Upper lobe of left lung (tissue), 6 donors: ENCODE data around the gene SLC9A8. TPM values are rescaled to one million over a fixed set of nuclear protein-coding genes. Genes with fewer than 3 reads are reported as not detected.

Experiments
- ATAC-seq, 2 donors: fragments of 200-7000 bp; cut with Tn5 transposase; one replicate each; pipeline ENCODE4 v1.9.1; 2022; ENCODE audit warnings: mild to moderate bottlenecking in 2 of 2, moderate library complexity in 2 of 2; ENCODE audit not compliant: low FRiP score in 2 of 2
- DNase-seq, 2 donors: peaks; one replicate each; pipeline ENCODE4 v3.0.0-alpha.2; 2019 to 2020
- H3K27ac ChIP-seq, 4 donors: fragments of 200-600 bp; sonication (generic); one replicate each; pipeline ENCODE4 v1.5.1; 2016 to 2019
- H3K27me3 ChIP-seq, 4 donors: fragments of 200-600 bp; sonication (generic); one replicate each; pipeline ENCODE4 v1.5.1; 2017 to 2019
- H3K36me3 ChIP-seq, 4 donors: fragments of 200-600 bp; sonication (generic); one replicate each; pipeline ENCODE4 v1.5.1; 2016 to 2019
- H3K4me1 ChIP-seq, 4 donors: fragments of 200-600 bp; sonication (generic); one replicate each; pipeline ENCODE4 v1.5.1; 2018 to 2019
- H3K4me3 ChIP-seq, 4 donors: fragments of 200-600 bp; sonication (generic); one replicate each; pipeline ENCODE4 v1.5.1; 2017 to 2019; ENCODE audit warnings: mild to moderate bottlenecking in 2 of 4, moderate library complexity in 1 of 4
- H3K9me3 ChIP-seq, 4 donors: fragments of 200-600 bp; sonication (generic); one replicate each; pipeline ENCODE4 v1.5.1; 2018 to 2019
- CTCF ChIP-seq, 6 experiments: fragments of 450-650 bp in 4 of 6; fragments of 200-600 bp in 2 of 6; sonication (generic) in 2 of 6; IDR thresholded peaks; one replicate each; pipeline ENCODE4 v1.5.1; 2016 to 2019; ENCODE audit warnings: antibody characterized with exemption in 6 of 6
- EP300 ChIP-seq, 4 donors: sonication (generic); formaldehyde crosslinking; IDR thresholded peaks; one replicate each; pipeline ENCODE4 v1.5.1; 2017; ENCODE audit warnings: antibody characterized with exemption in 4 of 4, control low read depth in 2 of 4
- POLR2A ChIP-seq, 4 donors: fragments of 450-650 bp; IDR thresholded peaks; one replicate each; pipeline ENCODE4 v1.5.1; 2016 to 2017; ENCODE audit warnings: antibody characterized with exemption in 4 of 4, mild to moderate bottlenecking in 2 of 4
- POLR2AphosphoS5 ChIP-seq, 2 donors: sonication (generic); formaldehyde crosslinking; IDR thresholded peaks; one replicate each; pipeline ENCODE4 v1.5.1; 2017; ENCODE audit warnings: antibody characterized with exemption in 2 of 2
- WGBS, 2 donors: methylation state at CpG; one replicate each; pipeline ENCODE4 v1.1.5; 2017 to 2018; 5-methylcytosine and 5-hydroxymethylcytosine counted together
- total RNA-seq, 6 donors: library from RNA; depleted of rRNA in 4 of 6; stranded (reverse); fragments of >200 nt in 4 of 6; gene quantifications; one replicate each; pipeline versions ENCODE4 v1.1.0 to v1.2.1, GENCODE V29; 2016 to 2021
- donor health status: DM: no; HTN: no; CAD: no; lungs with moderate emphysema.
- donor health status: DM: no; HTN: yes; CAD: no; lungs with severe emphysema.

The SLC9A8 gene
- total RNA-seq, 6 donors from 2014 or later: 13.2 to 19.6 (median 17.2) TPM

DNA sequence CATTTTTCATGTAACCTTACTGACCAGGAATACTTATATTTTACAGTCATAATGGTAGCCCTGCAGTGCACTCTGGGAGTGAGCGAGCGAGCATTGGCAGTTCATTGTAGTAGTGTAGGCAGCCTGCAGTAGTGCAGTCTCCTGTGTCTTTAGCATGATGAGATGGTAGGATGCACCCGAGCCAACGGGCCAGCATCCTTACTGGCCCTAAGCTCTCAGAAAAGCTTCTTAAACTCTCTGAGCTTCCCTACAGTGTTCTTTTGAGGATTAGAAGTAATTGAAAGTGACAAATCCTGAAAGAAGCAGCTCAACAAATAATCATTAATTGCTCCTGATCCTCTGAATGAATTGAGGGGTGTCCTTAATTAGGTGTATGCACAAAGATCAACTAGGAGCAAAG lies 20.9 kb downstream of the SLC9A8 start:
- TF ChIP-seq CTCF (IDR thresholded peaks at IDR 0.05): no peak
- no peak for TF ChIP-seq POLR2A (IDR thresholded peaks at IDR 0.05)
- TF ChIP-seq POLR2AphosphoS5 (IDR thresholded peaks at IDR 0.05): no peak
- no peak for TF ChIP-seq EP300 (IDR thresholded peaks at IDR 0.05)
- ATAC-seq: no peak
- no peak for DNase-seq
- Histone ChIP-seq H3K27ac (no peak overlapping the region), H3K4me3 (no peak overlapping the region), H3K9me3 (no peaks in the 10 kb centered on the region), H3K27me3 (no peaks in the 10 kb centered on the region), H3K4me1 (peaks cover 0 to 21% (median 12%) of the 10 kb centered on the region in 4 donors), H3K36me3 (peaks cover 0 to 48% (median 12%) of the 10 kb centered on the region in 4 donors)
- WGBS, 2 donors: 88 to 94% methylated on average over 4 of the region's 4 CpGs

GRCh38 chr20:49835031-49835430 lies 22.4 kb downstream of the SLC9A8 start:
- DNase-seq (no peak), ATAC-seq (no peak)
- no peaks in the 10 kb centered on the region for H3K27me3 ChIP-seq
- WGBS, 2 donors: 88 to 90% methylated on average over 4 of the region's 4 CpGs
- no peaks in the 10 kb centered on the region for H3K9me3 ChIP-seq
- H3K27ac ChIP-seq: no peak overlapping the region
- no peak overlapping the region for H3K4me3 ChIP-seq
- peaks cover 0 to 21% (median 12%) of the 10 kb centered on the region in 4 donors for H3K4me1 ChIP-seq
- peaks cover 0 to 39% (median 12%) of the 10 kb centered on the region in 4 donors for H3K36me3 ChIP-seq
- TF ChIP-seq POLR2A (IDR thresholded peaks at IDR 0.05) (no peak), POLR2AphosphoS5 (IDR thresholded peaks at IDR 0.05) (no peak), CTCF (IDR thresholded peaks at IDR 0.05) (no peak), EP300 (IDR thresholded peaks at IDR 0.05) (no peak)

GRCh38 chr20:49838546-49838945 lies 25.9 kb downstream of the SLC9A8 start:
- H3K4me1 ChIP-seq: peaks cover 0 to under 1% (median 0%) of the 10 kb centered on the region in 4 donors
- 78 to 81% methylated on average over 8 of the region's 8 CpGs for WGBS, 2 donors
- no peaks in the 10 kb centered on the region for H3K9me3 ChIP-seq
- no peak overlapping the region for H3K4me3 ChIP-seq
- TF ChIP-seq CTCF (IDR thresholded peaks at IDR 0.05) (no peak), POLR2A (IDR thresholded peaks at IDR 0.05) (no peak), EP300 (IDR thresholded peaks at IDR 0.05) (no peak), POLR2AphosphoS5 (IDR thresholded peaks at IDR 0.05) (no peak)
- H3K27ac ChIP-seq: no peak overlapping the region
- peaks cover 0 to 32% (median 5%) of the 10 kb centered on the region in 4 donors for H3K36me3 ChIP-seq
- no peak for DNase-seq
- no peaks in the 10 kb centered on the region for H3K27me3 ChIP-seq
- ATAC-seq: no peak

DNA sequence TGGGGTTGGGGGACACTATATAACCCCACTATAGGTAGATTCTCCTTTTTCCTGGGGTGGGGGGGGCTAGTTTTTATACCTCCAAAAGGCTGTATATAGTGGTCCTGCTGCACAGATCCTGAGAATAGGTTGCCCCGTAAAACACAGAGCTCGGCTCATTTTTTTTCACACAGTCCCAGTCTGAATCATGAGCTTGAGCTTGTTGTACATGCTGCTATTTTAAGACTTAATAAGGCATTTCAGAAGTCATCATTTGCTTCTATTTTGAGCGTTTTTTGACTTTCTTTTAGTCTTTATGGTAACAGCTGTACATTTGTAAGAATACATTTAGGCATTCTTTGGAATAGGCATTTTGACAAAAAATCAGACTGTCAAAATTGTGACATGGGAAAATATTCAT lies 30.5 kb downstream of the SLC9A8 start:
- H3K27ac ChIP-seq: no peak overlapping the region
- no peak for DNase-seq
- no peaks in the 10 kb centered on the region for H3K27me3 ChIP-seq
- ATAC-seq: no peak
- no peak overlapping the region for H3K4me3 ChIP-seq
- peaks cover 0 to 12% (median 0%) of the 10 kb centered on the region in 4 donors for H3K4me1 ChIP-seq
- WGBS, 2 donors: 59 to 63% methylated on average over 3 of the region's 3 CpGs
- no peak for TF ChIP-seq POLR2AphosphoS5 (IDR thresholded peaks at IDR 0.05)
- no peak for TF ChIP-seq CTCF (IDR thresholded peaks at IDR 0.05)
- TF ChIP-seq POLR2A (IDR thresholded peaks at IDR 0.05): no peak
- TF ChIP-seq EP300 (IDR thresholded peaks at IDR 0.05): no peak
- no peaks in the 10 kb centered on the region for H3K9me3 ChIP-seq
- H3K36me3 ChIP-seq: peaks cover 2 to 25% (median 10%) of the 10 kb centered on the region in 4 donors

DNA sequence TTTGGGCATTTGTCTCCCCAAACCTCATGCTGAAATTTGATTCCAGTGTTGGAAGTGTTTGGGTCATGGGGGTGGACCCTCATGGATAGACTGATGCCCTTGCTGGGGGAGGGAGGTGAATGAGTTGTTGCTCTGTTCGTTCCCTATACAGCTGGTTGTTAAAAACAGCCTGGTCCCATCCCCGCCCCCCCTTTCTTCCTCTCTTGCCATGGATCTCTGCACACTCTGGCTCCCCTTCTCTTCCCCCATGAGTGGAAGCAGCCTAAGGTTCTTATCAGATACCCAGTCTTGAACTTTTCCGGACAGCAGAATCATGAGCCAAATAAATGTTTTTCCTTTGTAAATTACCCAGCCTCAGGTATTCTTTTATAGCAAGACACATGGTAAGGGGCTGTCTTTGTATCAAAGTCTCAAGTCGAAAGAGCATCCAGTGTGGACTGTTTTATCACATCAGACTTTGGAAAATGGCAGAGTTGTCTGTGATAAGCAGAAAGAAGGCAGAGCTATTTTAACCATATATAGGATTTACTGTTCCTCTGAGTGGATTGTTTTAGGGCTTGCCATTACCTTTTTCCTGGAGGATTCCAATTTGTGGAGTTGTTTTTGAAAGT lies 31.2 kb downstream of the SLC9A8 start:
- no peak for DNase-seq
- Histone ChIP-seq H3K4me1 (peaks cover 0 to 12% (median 0%) of the 10 kb centered on the region in 4 donors), H3K27me3 (no peaks in the 10 kb centered on the region), H3K4me3 (no peak overlapping the region), H3K27ac (peak overlapping the region in 2 of 4 donors; percentile 38 to 51), H3K36me3 (peaks cover 3 to 28% (median 14%) of the 10 kb centered on the region in 4 donors), H3K9me3 (no peaks in the 10 kb centered on the region)
- WGBS, 2 donors: 54 to 74% methylated on average over 4 of the region's 4 CpGs
- no peak for ATAC-seq
- no peak for TF ChIP-seq POLR2AphosphoS5 (IDR thresholded peaks at IDR 0.05)
- no peak for TF ChIP-seq CTCF (IDR thresholded peaks at IDR 0.05)
- no peak for TF ChIP-seq EP300 (IDR thresholded peaks at IDR 0.05)
- no peak for TF ChIP-seq POLR2A (IDR thresholded peaks at IDR 0.05)
